ENCODE measurements around the gene TKFC.

TKFC gene

GRCh38 chr11:61335355-61335710 is 2.3 kb downstream of the TKFC start:
- Histone ChIP-seq H3K36me3 (ENCODE audit: control insufficient read depth, insufficient read depth, low read length) (no peaks in the 10 kb centered on the region), H3K27ac (ENCODE audit: insufficient read depth, low read depth, low read length, poor library complexity, severe bottlenecking) (no peak overlapping the region), H3K4me3 (ENCODE audit: insufficient read depth, low read depth, low read length) (no peak overlapping the region), H3K9me3 (ENCODE audit: control insufficient read depth, low read length) (no peaks in the 10 kb centered on the region), H3K27me3 (ENCODE audit: control insufficient read depth, insufficient read depth, low read length, poor library complexity, severe bottlenecking) (no peaks in the 10 kb centered on the region), H3K4me1 (ENCODE audit: control insufficient read depth, insufficient read depth, low read length) (peaks cover 14% of the 10 kb centered on the region)
- WGBS, 2 experiments, result 85 to 96% methylated on average over 1 of the region's 1 CpG

GRCh38 chr11:61336171-61336935 is 3.3 kb downstream of the TKFC start:
- WGBS, 2 experiments, result 43% methylated on average over 8 of the region's 8 CpGs
- peak overlapping the region; percentile 20 for H3K27ac ChIP-seq (ENCODE audit: insufficient read depth, low read depth, low read length, poor library complexity, severe bottlenecking)

DNA sequence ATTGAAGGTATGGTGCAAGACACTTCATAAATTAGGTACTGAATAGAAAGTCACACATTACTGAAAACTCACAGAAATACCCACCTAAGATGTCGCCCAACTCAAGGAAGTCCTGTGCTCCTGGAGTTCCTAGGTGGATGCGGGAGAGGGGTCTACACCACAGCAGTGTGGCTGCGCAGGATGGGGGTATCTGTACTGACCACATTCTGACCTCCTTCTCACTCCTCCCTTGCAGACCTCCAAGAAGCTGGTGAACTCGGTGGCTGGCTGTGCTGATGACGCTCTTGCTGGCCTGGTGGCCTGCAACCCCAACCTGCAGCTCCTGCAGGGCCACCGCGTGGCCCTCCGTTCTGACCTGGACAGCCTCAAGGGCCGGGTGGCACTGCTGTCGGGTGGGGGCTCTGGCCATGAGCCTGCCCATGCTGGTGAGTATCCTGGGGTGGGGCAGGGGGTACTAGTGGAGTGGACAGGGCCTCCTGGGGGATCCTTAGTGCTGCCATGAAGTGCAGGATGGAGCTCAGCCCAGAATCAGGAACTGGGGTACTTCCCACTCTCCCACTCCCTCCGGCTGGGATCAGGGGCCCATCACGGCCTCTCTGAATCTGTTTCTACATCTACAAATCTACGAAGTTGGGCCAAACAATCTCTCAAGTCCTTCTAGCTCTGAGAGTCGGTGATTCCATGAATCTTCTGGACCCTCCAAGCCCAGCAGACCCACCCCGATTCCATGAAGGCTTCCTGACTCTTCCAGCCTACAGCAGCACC is 4.9 kb downstream of the TKFC start:
- H3K36me3 ChIP-seq (ENCODE audit: control insufficient read depth, insufficient read depth, low read length), result no peaks in the 10 kb centered on the region
- WGBS, 2 experiments, result 96% methylated on average over 15 of the region's 15 CpGs
- no peak overlapping the region for H3K27ac ChIP-seq (ENCODE audit: insufficient read depth, low read depth, low read length, poor library complexity, severe bottlenecking)
- no peak overlapping the region for H3K4me3 ChIP-seq (ENCODE audit: insufficient read depth, low read depth, low read length)
- peaks cover 5% of the 10 kb centered on the region for H3K4me1 ChIP-seq (ENCODE audit: control insufficient read depth, insufficient read depth, low read length)
- H3K9me3 ChIP-seq (ENCODE audit: control insufficient read depth, low read length), result no peaks in the 10 kb centered on the region
- no peaks in the 10 kb centered on the region for H3K27me3 ChIP-seq (ENCODE audit: control insufficient read depth, insufficient read depth, low read length, poor library complexity, severe bottlenecking)

More at GRCh38 chr11:61336171-61336935, 3.3 kb downstream of the TKFC start:
- Histone ChIP-seq H3K36me3 (ENCODE audit: control insufficient read depth, insufficient read depth, low read length) (no peaks in the 10 kb centered on the region), H3K9me3 (ENCODE audit: control insufficient read depth, low read length) (no peaks in the 10 kb centered on the region), H3K27me3 (ENCODE audit: control insufficient read depth, insufficient read depth, low read length, poor library complexity, severe bottlenecking) (no peaks in the 10 kb centered on the region), H3K4me1 (ENCODE audit: control insufficient read depth, insufficient read depth, low read length) (peaks cover 12% of the 10 kb centered on the region), H3K4me3 (ENCODE audit: insufficient read depth, low read depth, low read length) (no peak overlapping the region)

DNA sequence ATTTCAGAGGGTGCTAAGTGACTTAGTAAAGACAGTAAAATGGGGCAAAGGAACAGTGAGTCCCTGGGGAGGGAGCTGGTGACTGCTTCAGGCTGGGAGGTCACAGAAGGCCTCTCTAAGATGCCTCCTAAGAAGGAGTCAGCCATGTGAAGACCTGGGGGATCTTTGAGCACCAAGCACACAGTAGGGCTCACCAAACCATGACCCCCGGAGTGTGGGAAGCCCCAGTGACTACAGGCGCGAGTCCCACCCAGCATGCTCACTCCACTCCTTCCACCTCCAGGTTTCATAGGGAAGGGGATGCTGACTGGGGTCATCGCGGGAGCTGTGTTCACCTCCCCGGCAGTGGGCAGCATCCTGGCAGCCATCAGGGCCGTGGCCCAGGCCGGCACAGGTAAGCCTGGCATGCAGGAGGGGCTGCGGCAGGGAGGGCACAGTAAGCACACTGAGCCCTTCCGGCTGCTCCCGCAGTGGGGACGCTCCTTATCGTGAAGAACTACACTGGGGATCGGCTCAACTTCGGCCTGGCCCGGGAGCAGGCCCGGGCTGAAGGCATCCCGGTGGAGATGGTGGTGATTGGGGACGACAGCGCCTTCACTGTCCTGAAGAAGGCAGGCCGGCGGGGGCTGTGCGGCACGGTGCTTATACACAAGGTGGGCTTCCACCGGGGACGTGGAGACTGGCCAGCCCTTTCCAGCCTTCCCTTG is 5.9 kb downstream of the TKFC start:
- no peaks in the 10 kb centered on the region for H3K9me3 ChIP-seq (ENCODE audit: control insufficient read depth, low read length)
- no peak overlapping the region for H3K4me3 ChIP-seq (ENCODE audit: insufficient read depth, low read depth, low read length)
- WGBS, 2 experiments, result 91% methylated on average over 26 of the region's 26 CpGs
- peaks cover 2% of the 10 kb centered on the region for H3K4me1 ChIP-seq (ENCODE audit: control insufficient read depth, insufficient read depth, low read length)
- H3K27me3 ChIP-seq (ENCODE audit: control insufficient read depth, insufficient read depth, low read length, poor library complexity, severe bottlenecking), result no peaks in the 10 kb centered on the region
- no peak overlapping the region for H3K27ac ChIP-seq (ENCODE audit: insufficient read depth, low read depth, low read length, poor library complexity, severe bottlenecking)
- peaks cover 9% of the 10 kb centered on the region for H3K36me3 ChIP-seq (ENCODE audit: control insufficient read depth, insufficient read depth, low read length)

DNA sequence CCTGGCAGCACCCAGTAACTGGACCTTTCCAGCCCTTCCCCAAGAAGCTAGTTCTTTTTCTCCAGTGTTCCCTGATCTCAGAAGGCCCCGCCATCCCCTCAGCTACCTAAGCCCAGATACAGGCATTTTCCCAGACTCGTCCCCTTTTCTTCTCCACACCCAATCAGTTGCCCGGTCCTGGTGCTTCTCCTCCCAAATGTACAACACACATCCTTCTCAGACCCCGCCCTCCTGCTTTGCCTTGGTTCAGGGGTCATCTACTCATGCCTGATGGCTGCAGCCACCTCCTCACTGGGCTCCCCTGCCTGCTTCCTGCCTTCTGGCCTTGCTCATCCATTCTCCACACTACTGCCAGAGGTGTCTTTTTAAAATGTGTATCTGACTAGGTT is 6.5 kb downstream of the TKFC start:
- H3K4me3 ChIP-seq (ENCODE audit: insufficient read depth, low read depth, low read length), result no peak overlapping the region
- WGBS, 2 experiments, result 90 to 91% methylated on average over 4 of the region's 4 CpGs
- H3K27ac ChIP-seq (ENCODE audit: insufficient read depth, low read depth, low read length, poor library complexity, severe bottlenecking), result no peak overlapping the region

DNA sequence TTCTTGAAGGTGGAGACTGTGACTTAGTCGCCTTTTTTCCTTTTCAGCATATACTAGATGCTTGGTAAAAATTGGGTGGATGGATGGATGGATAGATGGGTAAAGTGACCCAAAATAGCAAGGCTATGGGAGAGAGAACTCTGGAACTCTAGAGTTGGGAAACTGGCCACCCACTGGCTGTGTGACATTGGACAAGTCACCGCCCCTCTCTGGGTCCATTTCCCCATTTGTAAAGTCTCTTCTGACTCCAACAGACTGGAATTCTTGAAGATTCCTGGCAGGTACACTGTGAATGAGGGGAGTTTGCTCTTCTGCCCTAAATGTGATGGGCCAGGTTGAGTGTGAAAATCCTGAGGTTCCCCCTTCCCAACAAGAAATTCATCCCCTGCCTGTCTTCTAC is 8.0 kb downstream of the TKFC start:
- H3K36me3 ChIP-seq (ENCODE audit: control insufficient read depth, insufficient read depth, low read length), result peaks cover 11% of the 10 kb centered on the region
- H3K4me1 ChIP-seq (ENCODE audit: control insufficient read depth, insufficient read depth, low read length), result no peaks in the 10 kb centered on the region
- no peak overlapping the region for H3K4me3 ChIP-seq (ENCODE audit: insufficient read depth, low read depth, low read length)
- no peak overlapping the region for H3K27ac ChIP-seq (ENCODE audit: insufficient read depth, low read depth, low read length, poor library complexity, severe bottlenecking)
- no peaks in the 10 kb centered on the region for H3K9me3 ChIP-seq (ENCODE audit: control insufficient read depth, low read length)
- H3K27me3 ChIP-seq (ENCODE audit: control insufficient read depth, insufficient read depth, low read length, poor library complexity, severe bottlenecking), result no peaks in the 10 kb centered on the region
- WGBS, 2 experiments, result 92 to 100% methylated on average over 2 of the region's 2 CpGs

More for the DNA sequence above, 6.5 kb downstream of the TKFC start:
- no peaks in the 10 kb centered on the region for H3K9me3 ChIP-seq (ENCODE audit: control insufficient read depth, low read length)
- H3K4me1 ChIP-seq (ENCODE audit: control insufficient read depth, insufficient read depth, low read length), result no peaks in the 10 kb centered on the region
- peaks cover 11% of the 10 kb centered on the region for H3K36me3 ChIP-seq (ENCODE audit: control insufficient read depth, insufficient read depth, low read length)
- no peaks in the 10 kb centered on the region for H3K27me3 ChIP-seq (ENCODE audit: control insufficient read depth, insufficient read depth, low read length, poor library complexity, severe bottlenecking)

GRCh38 chr11:61341706-61342105 is 8.7 kb downstream of the TKFC start:
- no peak overlapping the region for H3K27ac ChIP-seq (ENCODE audit: insufficient read depth, low read depth, low read length, poor library complexity, severe bottlenecking)
- 92 to 94% methylated on average over 4 of the region's 4 CpGs for WGBS, 2 experiments
- H3K4me3 ChIP-seq (ENCODE audit: insufficient read depth, low read depth, low read length), result no peak overlapping the region
- no peaks in the 10 kb centered on the region for H3K4me1 ChIP-seq (ENCODE audit: control insufficient read depth, insufficient read depth, low read length)
- no peaks in the 10 kb centered on the region for H3K9me3 ChIP-seq (ENCODE audit: control insufficient read depth, low read length)
- peaks cover 11% of the 10 kb centered on the region for H3K36me3 ChIP-seq (ENCODE audit: control insufficient read depth, insufficient read depth, low read length)
- H3K27me3 ChIP-seq (ENCODE audit: control insufficient read depth, insufficient read depth, low read length, poor library complexity, severe bottlenecking), result no peaks in the 10 kb centered on the region

DNA sequence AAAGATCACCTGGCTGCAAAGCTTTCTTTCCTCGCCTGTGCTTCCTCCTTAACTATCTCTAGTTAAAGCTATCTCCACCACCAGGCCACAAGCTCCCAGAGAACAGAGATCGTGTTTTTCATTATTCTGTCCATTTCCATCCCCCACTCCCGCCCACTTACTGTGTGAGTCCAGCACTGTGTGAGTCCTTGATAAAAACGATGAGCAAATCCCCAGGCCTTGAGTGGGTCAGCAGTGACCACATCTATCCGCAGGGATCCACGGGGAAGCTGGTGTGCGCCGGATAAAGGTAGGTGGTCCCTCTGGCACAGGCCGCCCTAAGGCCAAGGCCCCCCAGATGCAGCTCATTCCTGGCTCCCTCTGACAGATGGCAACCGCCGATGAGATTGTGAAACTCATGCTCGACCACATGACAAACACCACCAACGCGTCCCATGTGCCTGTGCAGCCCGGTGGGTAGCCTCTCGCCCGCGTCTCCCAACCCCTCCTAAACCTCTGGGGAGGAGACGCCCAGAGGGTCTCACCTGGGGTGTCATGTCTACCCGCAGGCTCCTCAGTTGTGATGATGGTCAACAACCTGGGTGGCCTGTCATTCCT is 9.3 kb downstream of the TKFC start:
- Histone ChIP-seq H3K27me3 (ENCODE audit: control insufficient read depth, insufficient read depth, low read length, poor library complexity, severe bottlenecking) (no peaks in the 10 kb centered on the region), H3K9me3 (ENCODE audit: control insufficient read depth, low read length) (no peaks in the 10 kb centered on the region), H3K36me3 (ENCODE audit: control insufficient read depth, insufficient read depth, low read length) (peaks cover 11% of the 10 kb centered on the region), H3K4me1 (ENCODE audit: control insufficient read depth, insufficient read depth, low read length) (no peaks in the 10 kb centered on the region), H3K4me3 (ENCODE audit: insufficient read depth, low read depth, low read length) (no peak overlapping the region), H3K27ac (ENCODE audit: insufficient read depth, low read depth, low read length, poor library complexity, severe bottlenecking) (no peak overlapping the region)
- 94 to 97% methylated on average over 20 of the region's 20 CpGs for WGBS, 2 experiments

GRCh38 chr11:61343792-61344745 is 11.0 kb downstream of the TKFC start:
- no peaks in the 10 kb centered on the region for H3K27me3 ChIP-seq (ENCODE audit: control insufficient read depth, insufficient read depth, low read length, poor library complexity, severe bottlenecking)
- H3K9me3 ChIP-seq (ENCODE audit: control insufficient read depth, low read length), result no peaks in the 10 kb centered on the region
- no peak overlapping the region for H3K4me3 ChIP-seq (ENCODE audit: insufficient read depth, low read depth, low read length)
- H3K27ac ChIP-seq (ENCODE audit: insufficient read depth, low read depth, low read length, poor library complexity, severe bottlenecking), result no peak overlapping the region
- no peaks in the 10 kb centered on the region for H3K4me1 ChIP-seq (ENCODE audit: control insufficient read depth, insufficient read depth, low read length)
- 94 to 95% methylated on average over 27 to 29 of the region's 29 CpGs for WGBS, 2 experiments
- peaks cover 11% of the 10 kb centered on the region for H3K36me3 ChIP-seq (ENCODE audit: control insufficient read depth, insufficient read depth, low read length)
